ENCODE data around the gene SMIM45.

SMIM45 gene

DNA sequence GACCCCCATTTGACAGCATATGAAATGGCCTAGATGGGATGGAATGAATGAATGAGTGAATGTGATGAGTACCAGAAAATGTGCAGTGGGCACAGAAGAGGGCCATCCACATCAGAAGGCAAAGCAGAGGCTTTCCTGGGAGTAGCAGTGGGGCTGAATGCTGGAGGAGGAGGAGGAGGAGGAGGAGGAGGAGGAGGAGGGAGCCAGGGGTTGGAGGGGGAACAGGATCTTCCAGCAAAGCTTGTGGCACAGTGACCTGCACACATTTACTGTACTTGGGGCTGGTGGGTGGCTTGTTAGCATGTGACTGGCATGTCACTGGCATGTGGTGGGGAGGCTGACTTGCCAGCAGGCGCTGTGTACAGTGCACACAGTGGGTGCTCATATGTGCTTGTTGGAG lies 26.8 kb downstream of the SMIM45 start:
- no peak for ATAC-seq
- no peaks in the 10 kb centered on the region for H3K36me3 ChIP-seq
- no peaks in the 10 kb centered on the region for H3K9me3 ChIP-seq
- H3K4me1 ChIP-seq, result peaks cover 0 to 8% (median 2%) of the 10 kb centered on the region in 4 donors
- no peak for TF ChIP-seq POLR2A (IDR thresholded peaks at IDR 0.05)
- TF ChIP-seq, protein P1, sequence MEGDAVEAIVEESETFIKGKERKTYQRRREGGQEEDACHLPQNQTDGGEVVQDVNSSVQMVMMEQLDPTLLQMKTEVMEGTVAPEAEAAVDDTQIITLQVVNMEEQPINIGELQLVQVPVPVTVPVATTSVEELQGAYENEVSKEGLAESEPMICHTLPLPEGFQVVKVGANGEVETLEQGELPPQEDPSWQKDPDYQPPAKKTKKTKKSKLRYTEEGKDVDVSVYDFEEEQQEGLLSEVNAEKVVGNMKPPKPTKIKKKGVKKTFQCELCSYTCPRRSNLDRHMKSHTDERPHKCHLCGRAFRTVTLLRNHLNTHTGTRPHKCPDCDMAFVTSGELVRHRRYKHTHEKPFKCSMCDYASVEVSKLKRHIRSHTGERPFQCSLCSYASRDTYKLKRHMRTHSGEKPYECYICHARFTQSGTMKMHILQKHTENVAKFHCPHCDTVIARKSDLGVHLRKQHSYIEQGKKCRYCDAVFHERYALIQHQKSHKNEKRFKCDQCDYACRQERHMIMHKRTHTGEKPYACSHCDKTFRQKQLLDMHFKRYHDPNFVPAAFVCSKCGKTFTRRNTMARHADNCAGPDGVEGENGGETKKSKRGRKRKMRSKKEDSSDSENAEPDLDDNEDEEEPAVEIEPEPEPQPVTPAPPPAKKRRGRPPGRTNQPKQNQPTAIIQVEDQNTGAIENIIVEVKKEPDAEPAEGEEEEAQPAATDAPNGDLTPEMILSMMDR (IDR thresholded peaks at IDR 0.05), result no peak
- H3K4me3 ChIP-seq, result no peak overlapping the region
- no peaks in the 10 kb centered on the region for H3K27me3 ChIP-seq
- intact Hi-C loops (cut with DNase I), result no loop called here
- WGBS (ENCODE audit: insufficient coverage, low coverage, low lambda C conversion rate, missing lambda C conversion rate), result 80% methylated on average over 1 of the region's 1 CpG
- H3K27ac ChIP-seq, result no peak overlapping the region
- no peak for DNase-seq

DNA sequence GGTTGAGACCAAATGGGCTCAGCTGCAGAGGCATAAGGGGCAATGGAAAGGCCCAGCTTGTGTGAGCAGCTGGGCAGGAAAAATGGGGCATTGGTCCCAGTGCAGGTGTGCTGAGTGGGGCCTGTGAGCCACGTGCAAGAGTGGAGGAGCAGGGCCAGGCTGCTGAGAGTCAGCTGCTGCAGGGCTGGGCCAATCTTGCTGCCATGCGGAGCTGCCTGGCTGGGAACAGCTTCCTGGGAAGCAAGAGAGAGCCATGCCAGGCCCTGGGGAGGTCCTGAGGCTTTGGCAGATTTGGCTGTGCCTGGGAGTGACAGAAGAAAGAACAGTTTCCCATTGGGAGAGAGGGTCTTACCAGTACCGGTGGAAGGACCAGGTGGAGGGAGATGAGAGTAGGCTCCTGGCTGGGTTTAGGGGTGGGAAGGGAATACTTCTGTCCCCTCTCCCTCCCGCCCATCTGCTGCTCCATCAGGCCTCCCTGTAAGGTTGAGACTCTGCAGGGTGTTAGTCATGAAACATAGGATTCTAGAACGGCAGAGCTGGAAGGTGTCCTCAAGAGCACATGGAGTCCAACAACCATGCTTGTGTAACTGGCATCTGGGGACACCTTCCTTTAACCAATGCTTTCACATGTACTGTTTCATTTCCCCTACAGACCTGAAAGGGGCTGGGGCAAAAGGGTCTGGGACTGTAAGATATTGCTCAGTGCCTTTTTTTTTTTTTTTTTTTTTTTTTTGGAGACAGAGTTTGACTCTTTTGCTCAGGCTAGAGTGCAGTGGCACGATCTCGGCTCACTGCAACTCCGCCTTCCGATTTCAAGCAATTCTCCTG lies 27.7 kb downstream of the SMIM45 start:
- H3K4me1 ChIP-seq, result peaks cover 0 to 8% (median 2%) of the 10 kb centered on the region in 4 donors
- TF ChIP-seq, protein P1 (IDR thresholded peaks at IDR 0.05), result no peak
- TF ChIP-seq POLR2A (IDR thresholded peaks at IDR 0.05), result no peak
- no peaks in the 10 kb centered on the region for H3K27me3 ChIP-seq
- intact Hi-C loops (cut with DNase I), result no loop called here
- DNase-seq, result no peak
- no peaks in the 10 kb centered on the region for H3K36me3 ChIP-seq
- ATAC-seq, result no peak
- no peaks in the 10 kb centered on the region for H3K9me3 ChIP-seq
- H3K4me3 ChIP-seq, result no peak overlapping the region
- whole genome bisulfite sequencing (ENCODE audit: insufficient coverage, low coverage, low lambda C conversion rate, missing lambda C conversion rate), result 71% methylated on average over 2 of the region's 9 CpGs
- H3K27ac ChIP-seq, result no peak overlapping the region

DNA sequence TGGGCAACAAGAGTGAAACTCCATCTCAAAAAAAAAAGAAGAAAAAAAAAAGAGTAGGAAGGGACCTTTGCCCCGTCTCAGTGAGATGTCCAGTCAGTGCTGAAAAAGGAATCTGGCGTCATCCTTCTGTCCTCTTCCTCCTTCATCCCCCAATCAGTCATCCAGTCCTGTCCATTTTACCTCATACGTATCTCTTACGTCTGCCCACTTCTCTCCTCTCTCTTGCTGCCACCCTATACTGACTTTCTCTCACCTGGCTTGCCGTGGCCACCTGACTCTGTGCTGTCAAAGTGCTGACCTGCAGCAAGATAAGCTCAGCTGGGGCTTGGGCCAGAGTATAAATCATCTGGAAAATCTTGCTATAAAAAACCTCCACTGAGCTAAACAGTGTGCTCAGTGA lies 30.9 kb downstream of the SMIM45 start:
- H3K36me3 ChIP-seq, result no peaks in the 10 kb centered on the region
- H3K27me3 ChIP-seq, result no peaks in the 10 kb centered on the region
- no peak for ATAC-seq
- TF ChIP-seq, protein P1 (IDR thresholded peaks at IDR 0.05), result no peak
- TF ChIP-seq POLR2A (IDR thresholded peaks at IDR 0.05), result no peak
- intact Hi-C loops (cut with DNase I), result no loop called here
- no peak overlapping the region for H3K27ac ChIP-seq
- no peaks in the 10 kb centered on the region for H3K9me3 ChIP-seq
- no peaks in the 10 kb centered on the region for H3K4me1 ChIP-seq
- peak in 1 of 3 donors; percentile 15 for DNase-seq
- no peak overlapping the region for H3K4me3 ChIP-seq
- 67% methylated on average over 5 of the region's 5 CpGs for WGBS (ENCODE audit: insufficient coverage, low coverage, low lambda C conversion rate, missing lambda C conversion rate)

DNA sequence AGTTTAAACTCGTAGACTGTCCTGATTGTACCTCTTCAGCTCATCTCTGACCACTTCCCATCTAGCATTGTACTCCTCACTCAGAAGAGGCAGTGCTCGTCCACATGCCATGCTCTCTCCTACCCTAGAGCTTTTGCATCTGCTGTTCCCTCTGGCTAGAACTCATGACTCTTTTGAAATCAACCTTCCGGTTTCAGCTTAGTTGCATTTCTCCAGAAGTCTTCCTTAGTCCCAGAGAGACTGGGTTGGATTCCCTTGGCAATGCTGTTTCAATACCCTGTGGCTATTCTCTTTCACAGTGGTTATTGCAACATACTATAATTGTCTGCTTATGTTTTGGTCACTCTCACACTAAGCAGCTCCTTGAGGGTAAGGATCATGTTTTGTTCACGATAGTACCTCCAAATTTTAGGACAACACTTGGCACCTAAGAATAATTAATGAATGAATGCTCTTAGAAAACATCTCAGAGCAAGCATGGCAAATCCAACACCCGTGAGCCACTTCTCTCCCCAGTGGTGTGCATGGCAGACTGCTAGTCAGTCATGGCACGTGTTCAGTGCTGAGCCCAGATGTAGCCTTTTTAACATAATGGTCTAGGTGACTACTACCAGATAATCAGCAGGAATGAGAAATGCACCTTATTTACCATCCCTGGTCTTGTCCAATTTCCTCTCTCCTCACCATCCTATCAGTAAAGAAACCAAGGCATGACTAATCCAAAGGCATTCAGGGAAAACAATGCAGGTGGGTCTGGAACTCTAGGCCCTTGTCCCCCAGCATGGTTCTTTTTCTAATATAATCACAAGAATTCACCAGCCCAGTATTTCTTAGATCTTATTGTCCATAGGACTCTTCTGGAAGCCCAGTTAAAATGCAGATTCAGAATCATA lies 31.8 kb downstream of the SMIM45 start:
- peak in 1 of 3 donors; percentile 2 for DNase-seq
- TF ChIP-seq, protein P1 (IDR thresholded peaks at IDR 0.05), result no peak
- TF ChIP-seq POLR2A (IDR thresholded peaks at IDR 0.05), result no peak
- no peaks in the 10 kb centered on the region for H3K4me1 ChIP-seq
- H3K36me3 ChIP-seq, result no peaks in the 10 kb centered on the region
- WGBS (ENCODE audit: insufficient coverage, low coverage, low lambda C conversion rate, missing lambda C conversion rate), result 56% methylated on average over 5 of the region's 6 CpGs
- no peaks in the 10 kb centered on the region for H3K9me3 ChIP-seq
- H3K27ac ChIP-seq, result no peak overlapping the region
- peak in 3 of 4 donors; percentile 16 to 27 (median 26) for ATAC-seq
- intact Hi-C loops (cut with DNase I), result no loop called here
- H3K27me3 ChIP-seq, result no peaks in the 10 kb centered on the region
- no peak overlapping the region for H3K4me3 ChIP-seq
